GM19025 (cell line): ENCODE results near the gene PNMA6F.

ENCODE experiments used
- ATAC-seq: cut with Tn5 transposase; IDR thresholded peaks from one replicate; pipeline ENCODE4 v1.9.1; 2021; ENCODE audit warnings: mild to moderate bottlenecking, low read depth, moderate library complexity; ENCODE audit not compliant: unreplicated experiment

Gene PNMA6F

DNA sequence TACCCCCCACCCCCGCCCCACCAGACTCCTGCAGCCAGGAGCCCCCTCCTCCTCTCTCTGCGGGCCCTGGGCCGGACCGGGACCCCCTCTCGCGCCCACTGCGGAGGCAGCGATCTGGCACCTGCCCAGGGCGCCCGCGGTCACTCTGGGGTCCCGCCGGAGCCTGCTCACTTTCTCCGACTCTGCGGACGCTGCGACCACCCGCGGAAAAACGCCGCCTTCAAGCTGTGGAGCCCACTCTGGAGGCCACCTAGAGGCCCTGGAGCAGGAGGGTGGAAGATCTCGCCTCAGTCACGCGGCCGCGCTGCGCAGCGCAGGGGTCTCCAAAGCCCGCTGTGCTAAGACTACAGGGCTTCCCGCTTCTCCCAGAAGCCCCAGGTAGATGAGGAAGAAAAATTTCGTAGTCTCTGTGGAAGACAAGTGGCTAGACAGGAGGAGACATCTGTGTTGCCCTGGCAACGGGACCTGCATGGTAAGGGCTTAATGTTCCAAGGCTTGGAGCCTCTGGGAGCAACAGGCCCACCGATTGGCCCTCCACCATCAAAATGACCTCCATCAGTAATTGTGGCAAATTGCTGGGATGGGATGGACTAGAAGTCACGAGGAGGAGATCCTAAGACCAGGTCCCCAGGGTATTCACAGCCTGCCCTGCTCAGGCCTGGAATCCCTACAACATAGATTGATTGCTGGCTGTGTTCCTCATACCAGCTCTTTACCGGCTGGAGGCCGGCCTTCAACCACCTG lies at the start of gene PNMA6F:
Gene PNMA6F, minus strand, starts transcription at position 387 of the 744 bp plus-strand sequence. CDS start 1,093 bp downstream, outside the sequence.
- no peak for ATAC-seq

DNA sequence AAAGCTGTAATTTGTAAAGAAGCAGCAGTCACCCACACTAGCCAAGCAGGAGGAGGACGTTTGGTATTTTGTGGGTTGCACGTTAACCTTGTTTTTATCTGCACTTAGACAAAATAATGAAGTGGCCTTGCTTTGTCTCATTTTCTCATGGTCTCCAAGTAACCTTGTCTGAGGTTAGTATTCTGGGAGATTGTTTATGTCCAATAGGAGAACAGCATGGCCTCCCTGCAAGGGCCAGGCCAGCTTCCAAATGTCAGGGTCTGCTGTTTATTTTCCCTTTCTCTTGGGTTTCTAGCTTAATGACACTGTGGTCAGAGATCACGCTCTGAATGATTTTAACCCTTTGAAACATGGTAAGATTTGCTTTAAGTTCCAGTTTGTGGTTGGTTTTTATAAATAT lies 49.7 kb upstream of the PNMA6F start:
- no peak for ATAC-seq

GRCh38 chrX:153370293-153371055 lies 48.9 kb upstream of the PNMA6F start:
- ATAC-seq = no peak

GRCh38 chrX:153366878-153367538 lies 45.4 kb upstream of the PNMA6F start:
- ATAC-seq = no peak

DNA sequence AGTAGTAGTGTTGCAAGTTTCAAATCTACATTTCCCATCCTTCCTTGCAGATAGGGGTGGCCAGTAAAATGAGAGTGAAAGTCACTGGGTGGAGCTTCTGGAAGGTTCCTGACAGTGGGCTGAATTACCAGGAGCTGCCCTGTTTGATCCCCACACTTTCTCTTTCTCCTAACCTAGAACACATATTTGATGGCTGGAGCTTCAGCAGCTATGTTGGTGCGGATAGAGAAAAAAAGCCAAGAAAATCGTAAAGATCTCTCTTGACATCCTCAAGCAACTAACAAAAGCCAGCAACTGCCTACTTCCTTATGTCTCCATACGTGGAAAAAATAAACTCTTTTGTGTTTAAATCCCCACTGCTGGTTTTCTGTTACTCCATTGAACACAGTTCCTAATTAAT lies 44.6 kb upstream of the PNMA6F start:
- no peak for ATAC-seq

GRCh38 chrX:153365670-153366069 lies 44.1 kb upstream of the PNMA6F start:
- no peak for ATAC-seq

GRCh38 chrX:153361781-153362397 lies 40.3 kb upstream of the PNMA6F start:
- no peak for ATAC-seq

DNA sequence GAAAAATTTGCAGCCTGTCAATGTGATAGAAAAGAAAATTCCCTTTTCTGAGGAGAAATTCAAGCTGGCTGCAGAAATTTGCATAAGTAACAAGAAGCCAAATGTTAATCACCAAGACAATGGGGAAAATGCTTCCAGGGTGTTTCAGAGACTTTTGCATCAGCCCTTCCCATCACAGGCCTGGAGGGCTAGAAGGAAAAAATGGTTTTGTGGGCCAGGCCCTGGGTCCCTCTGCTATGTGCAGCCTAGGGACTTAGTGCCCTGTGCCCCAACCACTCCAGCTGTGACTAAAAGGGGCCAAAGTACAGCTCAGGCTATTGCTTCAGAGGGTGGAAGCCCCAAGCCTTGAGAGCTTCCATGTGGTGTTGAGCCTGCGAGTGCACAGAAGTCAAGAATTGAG lies 36.3 kb upstream of the PNMA6F start:
- ATAC-seq = no peak

DNA sequence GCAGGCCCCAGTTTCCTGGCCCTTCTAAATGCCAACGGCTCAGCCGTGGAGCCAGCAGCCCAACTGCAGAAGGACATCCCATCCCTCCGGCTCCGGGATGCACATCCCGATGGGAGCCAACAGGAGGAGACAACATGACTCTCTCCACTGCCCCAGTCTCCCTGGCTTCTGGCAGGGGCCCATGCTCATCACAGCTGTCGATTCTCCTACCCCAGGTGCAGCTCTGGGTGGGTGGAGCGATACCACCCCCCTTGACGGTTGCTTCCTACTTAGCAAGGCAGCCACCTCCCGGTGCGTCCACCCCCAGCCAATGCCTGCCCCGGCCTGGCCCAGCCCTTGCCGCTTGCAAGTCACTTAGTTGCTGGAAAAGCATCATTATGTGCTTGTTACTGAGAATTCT lies 31.8 kb upstream of the PNMA6F start:
- ATAC-seq = no peak

- no peak for ATAC-seq
These were observed 31.3 kb upstream of the PNMA6F start for GRCh38 chrX:153352858-153353257.

GRCh38 chrX:153351981-153352380 lies 30.4 kb upstream of the PNMA6F start:
- no peak for ATAC-seq

DNA sequence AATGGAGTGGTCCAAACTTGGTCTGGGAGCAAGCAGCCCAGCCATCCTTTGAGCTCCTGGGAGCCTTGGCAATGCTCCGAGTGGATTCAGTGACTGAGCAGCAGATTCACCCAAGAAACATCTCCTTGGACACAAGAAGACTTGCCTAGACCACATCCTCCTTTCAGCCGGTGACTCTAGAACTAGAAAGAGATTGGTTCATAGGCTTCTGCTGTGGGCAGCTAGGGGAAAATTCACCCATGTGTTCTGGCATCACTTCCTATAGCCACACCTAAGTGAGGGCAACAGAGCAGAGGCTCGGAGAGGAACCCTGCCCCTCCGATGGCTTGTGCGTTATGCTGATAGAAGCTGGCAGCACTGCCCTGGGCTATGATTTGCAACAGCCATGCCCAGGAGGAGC lies 28.4 kb upstream of the PNMA6F start:
- no peak for ATAC-seq

GRCh38 chrX:153348421-153348820 lies 26.9 kb upstream of the PNMA6F start:
- no peak for ATAC-seq

DNA sequence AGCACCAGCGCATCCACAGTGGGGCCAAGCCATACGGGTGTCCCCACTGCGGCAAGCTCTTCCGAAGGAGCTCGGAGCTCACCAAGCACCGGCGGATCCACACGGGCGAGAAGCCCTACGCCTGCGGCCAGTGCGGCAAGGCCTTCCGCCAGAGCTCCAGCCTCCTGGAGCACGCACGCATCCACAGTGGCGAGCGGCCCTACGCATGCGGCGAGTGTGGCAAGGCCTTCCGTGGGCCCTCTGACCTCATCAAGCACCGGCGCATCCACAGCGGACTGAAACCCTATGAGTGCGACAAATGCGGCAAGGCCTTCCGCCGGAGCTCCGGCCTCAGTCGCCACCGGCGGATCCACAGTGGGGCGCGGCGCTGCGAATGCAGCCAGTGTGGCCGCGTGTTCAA lies 26.0 kb upstream of the PNMA6F start:
- no peak for ATAC-seq

GRCh38 chrX:153343674-153344073 lies 22.1 kb upstream of the PNMA6F start:
- no peak for ATAC-seq

- ATAC-seq = no peak
These were observed 21.4 kb upstream of the PNMA6F start for GRCh38 chrX:153342762-153343558.

DNA sequence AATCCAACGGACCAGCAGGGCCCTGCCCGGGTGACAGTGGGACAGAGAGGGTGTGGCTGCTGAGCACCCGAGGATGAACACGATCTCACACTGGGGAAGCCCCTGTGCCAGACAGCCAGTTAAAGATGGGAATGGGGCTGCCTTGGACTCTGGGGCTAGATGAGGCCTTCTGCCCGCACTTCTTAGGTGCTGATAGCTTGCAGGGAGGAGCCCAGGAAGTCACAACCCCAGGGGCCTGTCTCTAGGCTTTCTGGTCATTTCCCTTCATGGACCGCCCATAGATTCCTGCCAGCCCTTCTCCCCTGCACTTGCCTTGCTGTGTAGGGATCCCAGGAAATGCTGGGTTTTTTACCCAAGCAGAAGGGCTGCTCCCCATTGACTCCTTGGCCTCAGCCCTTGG lies 18.5 kb upstream of the PNMA6F start:
- ATAC-seq = no peak

GRCh38 chrX:153339662-153340061 lies 18.1 kb upstream of the PNMA6F start:
- no peak for ATAC-seq

GRCh38 chrX:153338836-153339235 lies 17.3 kb upstream of the PNMA6F start:
- no peak for ATAC-seq

GRCh38 chrX:153336988-153337387 lies 15.4 kb upstream of the PNMA6F start:
- no peak for ATAC-seq
